RPMI8226 (cell line): ENCODE results near the gene STARD3NL.
"Not testable (repeated sequence)": the region's sequence is repeated elsewhere in the genome, so short reads cannot be mapped to it uniquely, and the experiment has no call there.

Experiments used
- DNase-seq: peaks from one replicate; pipeline ENCODE4 v3.0.0-alpha.2; 2015

STARD3NL gene

DNA sequence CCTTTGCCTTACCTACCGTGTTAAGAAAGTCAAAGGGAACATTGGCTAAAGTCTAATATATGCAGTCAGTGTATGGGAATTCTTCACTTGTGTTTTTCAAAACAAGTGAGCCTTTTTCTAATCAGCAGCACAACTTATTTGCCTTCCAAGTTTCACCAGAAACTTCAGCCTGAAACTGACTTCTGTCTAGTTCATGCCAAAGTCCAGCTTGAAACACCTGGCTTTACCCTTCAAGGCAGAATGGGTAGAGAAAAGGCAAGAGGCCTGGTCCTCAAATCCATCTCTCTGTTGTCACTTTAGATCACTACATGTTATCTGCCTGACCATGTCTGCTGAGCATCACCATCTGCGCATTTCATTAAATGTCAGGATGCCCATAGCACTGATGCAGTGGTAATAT is 92.4 kb downstream of the STARD3NL start:
- DNase-seq = not testable (repeated sequence)

DNA sequence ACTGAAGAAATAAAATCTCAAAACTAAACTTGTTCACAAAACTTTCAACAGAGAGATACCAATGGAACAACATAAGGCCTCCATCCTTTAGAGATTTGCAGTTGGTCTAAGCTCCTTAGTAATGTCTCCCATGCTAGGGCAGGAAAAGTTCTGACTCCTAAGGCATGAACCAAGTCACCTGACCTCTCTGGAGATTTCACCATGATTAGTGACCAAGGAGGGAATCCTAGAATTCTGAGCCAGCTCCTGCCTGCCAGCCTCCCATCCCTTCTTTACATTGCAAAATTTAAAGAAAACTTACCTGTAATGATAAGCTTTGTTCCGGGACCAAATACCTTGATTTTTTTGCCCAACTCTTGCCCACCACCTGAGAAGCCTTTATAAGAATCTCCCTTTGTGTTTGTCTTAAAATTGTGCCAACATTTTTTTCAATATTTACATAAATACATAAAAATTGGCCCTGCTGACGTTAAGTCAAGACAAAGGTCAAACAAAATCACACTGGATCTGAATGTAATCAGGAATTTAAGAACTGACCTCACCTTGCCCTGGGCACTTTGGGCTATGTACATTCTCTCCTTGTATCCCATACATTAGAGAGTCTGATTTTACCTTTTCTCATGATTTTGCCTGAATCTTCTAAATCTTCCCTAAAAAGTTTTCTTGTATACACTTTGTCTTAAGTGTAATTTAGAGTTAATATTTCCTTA is 95.4 kb downstream of the STARD3NL start, which contains the start of gene TARP:
TARP (minus strand) TSS at position 351 of the 710 bp plus-strand sequence.
- no peak for DNase-seq

DNA sequence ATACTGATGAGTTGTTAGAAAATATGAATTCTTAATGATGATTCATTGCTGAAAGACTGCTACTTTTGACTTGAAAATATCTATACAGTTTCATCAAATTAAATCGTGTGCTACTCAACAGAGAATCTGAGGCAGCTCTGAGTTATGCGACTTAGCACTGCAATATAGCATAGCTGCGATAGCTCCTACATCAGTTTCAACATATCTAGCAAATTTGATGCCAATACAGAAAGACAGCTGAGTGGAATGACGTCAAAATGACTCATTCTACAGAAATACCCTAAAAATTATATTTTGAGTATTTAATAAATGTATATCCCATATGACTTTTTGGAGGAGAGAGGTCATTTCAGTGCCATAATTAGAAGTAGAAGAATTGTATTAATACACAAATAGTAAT is 96.4 kb downstream of the STARD3NL start:
- DNase-seq = no peak

DNA sequence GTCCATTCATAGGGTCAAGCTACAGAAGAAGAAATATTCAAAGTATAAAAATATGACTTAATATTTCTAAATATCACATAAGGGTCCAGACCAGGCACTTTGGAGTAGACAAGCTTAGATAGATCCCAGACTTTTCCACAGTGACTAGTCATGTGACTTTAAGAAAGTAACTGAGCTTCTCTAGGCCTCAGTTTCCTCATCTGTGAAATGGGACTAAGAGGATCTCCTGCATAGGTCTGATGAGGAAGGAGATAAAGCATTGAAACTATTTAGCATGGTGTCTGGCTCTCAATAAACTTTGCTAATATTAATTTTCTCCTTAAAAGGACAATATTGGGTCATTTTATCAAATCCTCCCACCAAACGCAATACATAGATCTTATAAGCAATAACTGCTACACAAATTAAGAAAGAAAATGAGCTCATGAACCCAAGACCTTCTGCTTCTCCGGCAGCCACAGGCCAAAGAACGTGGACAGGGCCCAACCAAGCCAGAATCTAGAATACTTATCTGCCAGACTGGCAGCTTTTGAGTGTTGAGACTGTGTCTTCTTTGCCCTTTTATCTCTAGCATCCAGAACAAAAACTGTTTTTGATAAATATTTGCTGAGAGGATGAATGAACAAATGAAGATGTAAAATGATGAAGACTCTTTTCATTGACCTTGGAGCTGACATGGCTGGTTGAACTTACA is 97.0 kb downstream of the STARD3NL start:
- DNase-seq = no peak

DNA sequence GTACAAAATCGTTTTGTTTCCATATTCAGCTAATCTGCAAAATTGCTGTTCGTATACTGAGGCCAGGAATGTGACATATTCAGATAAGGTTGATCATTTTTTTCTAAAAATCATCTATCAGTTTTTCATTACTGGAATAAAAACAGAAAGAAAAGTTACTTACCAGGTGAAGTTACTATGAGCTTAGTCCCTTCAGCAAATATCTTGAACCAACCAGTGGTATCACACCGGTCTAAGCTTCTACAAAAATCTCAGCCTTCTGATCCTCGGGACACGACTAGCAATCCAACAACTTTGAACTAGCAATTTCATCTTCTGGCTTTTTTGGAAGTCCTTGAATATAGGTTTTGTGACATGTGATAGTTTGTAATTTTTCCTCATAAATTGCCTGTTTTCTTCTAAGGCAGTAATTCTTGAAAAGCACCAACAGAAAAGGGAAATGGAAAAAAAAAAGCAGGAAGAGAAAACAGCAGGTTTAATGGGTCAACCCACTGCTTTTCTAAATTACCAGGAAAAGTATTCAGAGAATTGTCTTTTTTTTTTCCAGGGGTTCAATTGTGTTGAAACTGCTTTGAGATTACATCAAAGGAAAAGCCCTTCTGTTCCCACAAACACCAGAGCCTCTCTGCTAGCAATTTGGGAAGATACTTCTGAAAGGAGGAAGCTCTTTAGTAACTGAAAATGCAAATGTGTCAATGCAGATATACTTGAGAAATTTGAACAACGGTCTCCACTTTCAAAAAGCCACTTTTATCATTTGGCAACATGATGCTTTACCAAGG is 98.2 kb downstream of the STARD3NL start:
- no peak for DNase-seq

DNA sequence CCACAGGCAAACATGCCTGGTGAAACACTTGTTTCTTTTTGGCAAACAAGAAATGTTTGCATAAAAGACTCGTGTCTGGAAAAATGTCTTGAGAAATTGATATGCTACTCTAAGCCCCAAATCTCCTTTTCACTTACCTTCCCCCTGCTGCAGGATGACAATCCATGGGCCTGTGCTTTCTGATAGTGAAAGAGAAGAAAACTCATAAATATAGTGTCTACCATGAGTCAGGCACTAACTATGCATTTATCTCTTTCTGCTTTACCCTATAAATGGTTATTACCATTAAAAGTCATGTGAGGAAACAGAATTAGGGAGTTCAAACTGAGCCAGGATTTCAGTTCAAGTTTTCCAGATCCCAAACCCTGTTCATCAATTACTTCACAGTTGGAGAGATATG is 102.0 kb downstream of the STARD3NL start:
- no peak for DNase-seq
